HG02642 (cell line): ENCODE results near the gene NOS3.
A peak's percentile ranks its signal among the peaks of the same experiment; 100 is the strongest.

Source experiments
- ATAC-seq: cut with Tn5 transposase; IDR thresholded peaks from one replicate; pipeline ENCODE4 v1.9.1; 2021; ENCODE audit warnings: mild to moderate bottlenecking; ENCODE audit not compliant: unreplicated experiment, poor library complexity

The NOS3 gene

GRCh38 chr7:150977382-150978125 lies 13.3 kb upstream of the NOS3 start:
- ATAC-seq, result no peak

GRCh38 chr7:150978126-150978789 lies 12.6 kb upstream of the NOS3 start, which contains the start of gene KCNH2:
KCNH2 (minus strand) TSS chr7:150978321; CDS start chr7:150977913, 408 bp downstream.
- no peak for ATAC-seq

- no peak for ATAC-seq
Observed at GRCh38 chr7:150979713-150980390, 11.0 kb upstream of the NOS3 start.

- ATAC-seq, result no peak
Observed at GRCh38 chr7:150980663-150981062, 10.2 kb upstream of the NOS3 start.

GRCh38 chr7:150981644-150982043 lies 9.2 kb upstream of the NOS3 start:
- no peak for ATAC-seq

GRCh38 chr7:150982351-150982750 lies 8.5 kb upstream of the NOS3 start:
- no peak for ATAC-seq

GRCh38 chr7:150983893-150984368 lies 6.9 kb upstream of the NOS3 start:
- ATAC-seq, result no peak

GRCh38 chr7:150986099-150986512 lies 4.7 kb upstream of the NOS3 start:
- ATAC-seq, result no peak

- ATAC-seq, result no peak
Observed at GRCh38 chr7:150986556-150986955, 4.3 kb upstream of the NOS3 start.

GRCh38 chr7:150988230-150989226 lies 2.3 kb upstream of the NOS3 start:
- no peak for ATAC-seq

- ATAC-seq, result no peak
Observed at GRCh38 chr7:150989456-150989855, 1.4 kb upstream of the NOS3 start.

GRCh38 chr7:150992051-150992640 lies 1.3 kb downstream of the NOS3 start:
- no peak for ATAC-seq

- ATAC-seq, result peak; percentile 59
Observed at GRCh38 chr7:150992833-150993302, 2.1 kb downstream of the NOS3 start.

GRCh38 chr7:150993511-150993910 lies 2.7 kb downstream of the NOS3 start:
- ATAC-seq, result no peak

GRCh38 chr7:150994141-150994837 lies 3.5 kb downstream of the NOS3 start:
- no peak for ATAC-seq

GRCh38 chr7:150994838-150995510 lies 4.2 kb downstream of the NOS3 start:
- no peak for ATAC-seq

GRCh38 chr7:150996376-150997074 lies 5.7 kb downstream of the NOS3 start:
- no peak for ATAC-seq

- no peak for ATAC-seq
Observed at GRCh38 chr7:150997075-150997511, 6.3 kb downstream of the NOS3 start.
